A673 (cell line): ENCODE results near the gene CHTF18. TPM values are rescaled to one million over a fixed set of nuclear protein-coding genes. Genes with fewer than 3 reads are reported as not detected.
A peak's percentile ranks its signal among the peaks of the same experiment; 100 is the strongest.

Experiments
- BruUV-seq: library from RNA; stranded (reverse); fragments of 400-500 nt; replicated peaks from 2 replicates; lab custom pipeline; 2021; lab: Mats Ljungman, UMichigan
- CTCF ChIA-PET: fragments of 300-600 bp; sonication (Branson Sonifier 250); formaldehyde crosslinking; loops from one replicate; lab custom pipeline; 2022; ENCODE audit warnings: antibody characterized with exemption; lab: Charles Lee
- POLR2A ChIA-PET: fragments of 300-600 bp; sonication (Branson Sonifier 250); formaldehyde crosslinking; loops from one replicate; lab custom pipeline; 2022; ENCODE audit warnings: antibody characterized with exemption; ENCODE audit not compliant: low non-redundant PET; lab: Charles Lee
- DNase-seq: peaks from one replicate; pipeline ENCODE4 v3.0.0-alpha.2; 2015; ENCODE audit warnings: low spot score
- H3K27ac ChIP-seq: fragments of 200-600 bp; sonication (generic); 2 replicates; pipeline ENCODE4 v1.5.1; 2016; ENCODE audit warnings: mixed run types, low read depth, mild to moderate bottlenecking, mixed read lengths, antibody characterized with exemption, low read length; ENCODE audit not compliant: poor library complexity, severe bottlenecking
- H3K27me3 ChIP-seq: fragments of 200-600 bp; sonication (generic); replicated peaks from 2 replicates; pipeline ENCODE4 v1.6.1; 2017; ENCODE audit warnings: mixed run types, low read depth, mild to moderate bottlenecking, mixed read lengths, antibody characterized with exemption, low read length; ENCODE audit not compliant: insufficient read depth, poor library complexity
- H3K36me3 ChIP-seq: fragments of 200-600 bp; sonication (generic); 2 replicates; pipeline ENCODE4 v1.6.1; 2016; ENCODE audit warnings: mixed run types, mild to moderate bottlenecking, mixed read lengths, antibody characterized with exemption, low read length; ENCODE audit not compliant: insufficient read depth, poor library complexity, severe bottlenecking
- H3K4me1 ChIP-seq: fragments of 200-600 bp; sonication (generic); 2 replicates; pipeline ENCODE4 v1.6.1; 2017; ENCODE audit warnings: mixed run types, mild to moderate bottlenecking, mixed read lengths, antibody characterized with exemption, low read length; ENCODE audit not compliant: insufficient read depth, poor library complexity, severe bottlenecking
- H3K4me3 ChIP-seq: fragments of 200-600 bp; sonication (generic); 2 replicates; pipeline ENCODE4 v1.5.1; 2016; ENCODE audit warnings: low read depth, mixed run types, mild to moderate bottlenecking, mixed read lengths, low read length; ENCODE audit not compliant: poor library complexity, severe bottlenecking
- H3K9me3 ChIP-seq: fragments of 200-600 bp; sonication (generic); 2 replicates; pipeline ENCODE4 v1.6.1; 2016; ENCODE audit warnings: mixed run types, low read depth, mild to moderate bottlenecking, mixed read lengths, antibody characterized with exemption, low read length; ENCODE audit not compliant: poor library complexity, severe bottlenecking
- CTCF ChIP-seq: fragments of 300-800, 200-600 bp; sonication (generic); conservative IDR thresholded peaks from 2 replicates; pipeline ENCODE4 v1.5.1; 2017; ENCODE audit warnings: low read depth, mild to moderate bottlenecking, antibody characterized with exemption, low read length, moderate library complexity, mixed read lengths
- EZH2 ChIP-seq: fragments of 200-600 bp; sonication (generic); IDR thresholded peaks from 2 replicates; pipeline ENCODE4 v1.6.1; 2017; ENCODE audit warnings: borderline replicate concordance, low read depth, mild to moderate bottlenecking, mixed read lengths, antibody characterized with exemption, low read length; ENCODE audit not compliant: poor library complexity, severe bottlenecking
- intact Hi-C: fragments of 100-400 bp; cut with micrococcal nuclease; formaldehyde crosslinking; loops from one replicate; pipeline ENCODE4 v1.10.0; 2022; ENCODE audit not compliant: unreplicated experiment
- total RNA-seq: library from RNA; stranded (reverse); gene quantifications from 2 replicates; pipeline ENCODE4 v1.2.3, GENCODE V29; 2021

CHTF18 gene
- total RNA-seq, 1 experiment from 2014 or later, result 125 TPM

DNA sequence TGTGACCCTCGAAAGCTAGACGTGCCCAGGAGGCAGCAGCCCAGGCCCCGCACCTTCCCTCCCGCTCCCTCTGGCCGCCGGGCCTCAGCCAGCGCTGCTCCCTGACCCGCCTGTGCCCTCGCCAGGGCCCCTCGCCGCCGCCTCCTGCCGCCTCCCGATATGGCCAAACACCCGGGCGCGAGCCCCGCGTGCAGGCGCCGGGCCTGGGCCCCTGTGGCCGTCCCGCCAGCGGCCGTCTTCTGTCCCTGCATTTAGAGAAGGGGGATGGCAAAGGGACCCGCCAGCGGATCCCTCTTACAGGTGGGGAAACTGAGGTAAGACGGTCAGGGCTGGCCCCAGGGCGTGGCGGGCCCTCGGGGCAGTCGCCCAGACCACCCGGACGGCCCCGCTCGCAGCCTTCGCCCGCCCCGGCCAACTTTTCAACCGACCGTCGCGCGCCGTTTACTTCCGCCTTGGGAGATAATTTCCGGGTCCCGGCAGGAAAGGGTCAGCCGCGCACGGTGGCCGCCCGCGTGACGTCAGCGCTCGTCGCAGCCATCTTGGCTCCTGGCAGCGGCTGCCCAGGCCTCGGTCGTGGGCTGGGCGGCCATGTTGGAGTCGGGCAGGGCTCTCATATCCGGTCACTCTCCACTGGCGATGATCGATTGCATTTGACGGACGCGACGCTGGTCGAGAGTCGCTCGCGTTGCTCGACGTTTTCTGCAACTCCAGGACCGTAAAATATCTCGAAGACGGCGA, 19.1 kb downstream of the CHTF18 start:
- TF ChIP-seq EZH2, result no peak
- no peak for TF ChIP-seq CTCF
- Histone ChIP-seq H3K27me3 (peaks cover 19% of the 10 kb centered on the region), H3K4me1 (no peaks in the 10 kb centered on the region), H3K9me3 (no peaks in the 10 kb centered on the region), H3K4me3 (peak overlapping the region; percentile 59), H3K36me3 (no peaks in the 10 kb centered on the region), H3K27ac (peak overlapping the region; percentile 75)
- ChIA-PET CTCF (no interaction called here), POLR2A (no interaction called here)
- intact Hi-C loops, result no loop called here
- no TSS peak for BruUV-seq
- peak; percentile 85 for DNase-seq

DNA sequence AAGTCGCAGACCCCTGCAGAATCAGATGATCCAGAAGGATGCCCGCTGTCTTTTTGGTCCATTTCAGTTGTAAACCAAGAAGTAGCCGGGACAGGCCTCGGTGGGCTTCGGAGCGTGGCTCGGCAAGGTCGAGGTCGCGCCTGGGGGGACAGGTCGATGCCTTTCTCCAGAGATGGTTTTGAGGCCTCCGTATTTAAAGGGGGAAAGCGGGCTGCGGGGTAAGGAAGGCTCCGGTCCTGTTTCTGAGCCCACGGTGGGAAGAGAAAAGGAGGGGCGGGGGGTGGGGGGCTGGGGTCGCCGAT, 19.6 kb downstream of the CHTF18 start:
- peaks cover 13% of the 10 kb centered on the region for H3K27me3 ChIP-seq
- no TSS peak for BruUV-seq
- POLR2A ChIA-PET, result no interaction called here
- TF ChIP-seq CTCF (no peak), EZH2 (no peak)
- no peak for DNase-seq
- H3K9me3 ChIP-seq, result no peaks in the 10 kb centered on the region
- no peak overlapping the region for H3K27ac ChIP-seq
- no peaks in the 10 kb centered on the region for H3K36me3 ChIP-seq
- no peaks in the 10 kb centered on the region for H3K4me1 ChIP-seq
- intact Hi-C loops, result no loop called here
- peak overlapping the region; percentile 59 for H3K4me3 ChIP-seq
- CTCF ChIA-PET, result interaction anchor here (0.6 to 0.7 kb wide), 2 partner anchors 227 to 247 kb away, joined by 3 to 5 read pairs; no protein-coding TSS in a partner anchor

DNA sequence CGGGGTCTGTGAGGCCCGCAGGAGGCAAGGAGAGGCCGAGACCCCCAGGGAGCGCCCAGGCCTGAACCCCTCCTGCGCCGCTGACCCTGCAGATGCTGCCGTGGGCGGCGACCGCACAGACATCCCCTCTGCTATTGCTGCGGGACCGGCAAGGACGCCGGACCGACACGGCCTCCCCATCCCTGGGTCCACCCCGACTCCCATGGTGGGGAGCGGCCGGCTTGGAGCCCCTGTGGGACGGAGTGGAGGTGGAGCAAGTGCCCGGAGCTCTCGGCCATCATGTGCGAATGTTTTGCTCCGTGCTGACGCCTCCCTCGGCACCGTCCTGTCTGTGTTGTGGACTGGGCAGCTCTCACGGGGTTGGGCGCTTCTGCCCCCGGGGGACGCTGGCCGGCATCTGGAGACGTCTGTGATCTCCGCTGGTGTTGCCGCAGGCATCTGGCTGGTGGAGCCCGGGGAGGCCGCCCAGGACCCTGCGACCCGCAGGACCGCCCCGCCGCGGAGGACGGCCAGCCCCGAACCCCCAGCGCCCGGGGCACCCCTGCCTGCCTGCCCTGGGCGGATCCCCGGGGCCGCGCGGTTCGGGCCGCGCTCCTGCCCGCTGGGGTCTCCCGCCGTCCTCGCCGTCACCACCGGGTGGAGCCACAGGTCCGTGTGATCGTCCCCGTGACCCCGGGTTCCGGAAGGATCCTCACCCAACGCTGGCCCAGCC, 24.9 kb downstream of the CHTF18 start:
- Histone ChIP-seq H3K9me3 (no peaks in the 10 kb centered on the region), H3K4me1 (no peaks in the 10 kb centered on the region), H3K4me3 (peak overlapping the region; percentile 10), H3K27me3 (no peaks in the 10 kb centered on the region), H3K27ac (no peak overlapping the region), H3K36me3 (no peaks in the 10 kb centered on the region)
- TF ChIP-seq EZH2 (no peak), CTCF (peak; percentile 72)
- intact Hi-C loops, result loop anchor here (2.0 to 5.0 kb wide), 2 partner anchors 241 to 284 kb away; partner anchors contain the start of gene C1QTNF8
- peak; percentile 49 for DNase-seq
- CTCF ChIA-PET, result no interaction called here
- BruUV-seq, result no TSS peak
- POLR2A ChIA-PET, result no interaction called here
